Pulmonary artery endothelial cell (primary cell): ENCODE results near the gene FAM219A. TPM values are rescaled to one million over a fixed set of nuclear protein-coding genes. Genes with fewer than 3 reads are reported as not detected.
"Not testable (repeated sequence)": the region's sequence is repeated elsewhere in the genome, so short reads cannot be mapped to it uniquely, and the experiment has no call there.

Experiments used
- DNase-seq: peaks from one replicate; pipeline ENCODE4 v3.0.0-alpha.2; 2011; ENCODE audit warnings: low read depth, low spot score
- total RNA-seq: library from RNA; depleted of rRNA; stranded (reverse); fragments of >200 nt; gene quantifications from 2 replicates; pipeline ENCODE4 v1.2.3, GENCODE V29; 2014

FAM219A gene
- total RNA-seq, 1 donor from 2014 or later = 11.1 TPM

GRCh38 chr9:34484678-34485077 is 26.3 kb upstream of the FAM219A start:
- DNase-seq = no peak

- DNase-seq = not testable (repeated sequence)
These were observed 24.4 kb upstream of the FAM219A start for GRCh38 chr9:34482746-34483145.

- not testable (repeated sequence) for DNase-seq
These were observed 23.2 kb upstream of the FAM219A start for GRCh38 chr9:34481620-34482019.

- DNase-seq = no peak
These were observed 21.1 kb upstream of the FAM219A start for GRCh38 chr9:34479431-34479866.

GRCh38 chr9:34477541-34477940 is 19.2 kb upstream of the FAM219A start:
- DNase-seq = no peak

- no peak for DNase-seq
These were observed 16.7 kb upstream of the FAM219A start for GRCh38 chr9:34475097-34475496.

GRCh38 chr9:34465468-34465867 is 7.1 kb upstream of the FAM219A start:
- DNase-seq = no peak

- no peak for DNase-seq
These were observed 6.2 kb upstream of the FAM219A start for GRCh38 chr9:34464571-34464970.

- DNase-seq = no peak
These were observed 5.5 kb upstream of the FAM219A start for GRCh38 chr9:34463901-34464232.

- no peak for DNase-seq
These were observed 4.9 kb upstream of the FAM219A start for GRCh38 chr9:34463098-34463900.

GRCh38 chr9:34459941-34460340 is 1.6 kb upstream of the FAM219A start:
- DNase-seq = no peak

- no peak for DNase-seq
These were observed 986 bp upstream of the FAM219A start for GRCh38 chr9:34459356-34459755.

GRCh38 chr9:34458959-34459340 is 580 bp upstream of the FAM219A start:
- DNase-seq = no peak

- peak; percentile 26 for DNase-seq
These were observed 931 bp downstream of the FAM219A start for GRCh38 chr9:34457266-34458012.

- no peak for DNase-seq
These were observed 1.6 kb downstream of the FAM219A start for GRCh38 chr9:34456746-34457145.

GRCh38 chr9:34456151-34456550 is 2.2 kb downstream of the FAM219A start:
- DNase-seq = no peak

GRCh38 chr9:34454571-34455065 is 3.8 kb downstream of the FAM219A start:
- no peak for DNase-seq

- DNase-seq = peak; percentile 22
These were observed 5.8 kb downstream of the FAM219A start for GRCh38 chr9:34452568-34452967.

GRCh38 chr9:34451545-34451944 is 6.8 kb downstream of the FAM219A start:
- DNase-seq = no peak

GRCh38 chr9:34451135-34451534 is 7.2 kb downstream of the FAM219A start:
- no peak for DNase-seq

GRCh38 chr9:34450644-34451043 is 7.7 kb downstream of the FAM219A start:
- no peak for DNase-seq

- no peak for DNase-seq
These were observed 11.4 kb downstream of the FAM219A start for GRCh38 chr9:34446951-34447350.

- no peak for DNase-seq
These were observed 11.9 kb downstream of the FAM219A start for GRCh38 chr9:34446468-34446891.
